ENCODE data around the gene CELSR1.

CELSR1 gene

DNA sequence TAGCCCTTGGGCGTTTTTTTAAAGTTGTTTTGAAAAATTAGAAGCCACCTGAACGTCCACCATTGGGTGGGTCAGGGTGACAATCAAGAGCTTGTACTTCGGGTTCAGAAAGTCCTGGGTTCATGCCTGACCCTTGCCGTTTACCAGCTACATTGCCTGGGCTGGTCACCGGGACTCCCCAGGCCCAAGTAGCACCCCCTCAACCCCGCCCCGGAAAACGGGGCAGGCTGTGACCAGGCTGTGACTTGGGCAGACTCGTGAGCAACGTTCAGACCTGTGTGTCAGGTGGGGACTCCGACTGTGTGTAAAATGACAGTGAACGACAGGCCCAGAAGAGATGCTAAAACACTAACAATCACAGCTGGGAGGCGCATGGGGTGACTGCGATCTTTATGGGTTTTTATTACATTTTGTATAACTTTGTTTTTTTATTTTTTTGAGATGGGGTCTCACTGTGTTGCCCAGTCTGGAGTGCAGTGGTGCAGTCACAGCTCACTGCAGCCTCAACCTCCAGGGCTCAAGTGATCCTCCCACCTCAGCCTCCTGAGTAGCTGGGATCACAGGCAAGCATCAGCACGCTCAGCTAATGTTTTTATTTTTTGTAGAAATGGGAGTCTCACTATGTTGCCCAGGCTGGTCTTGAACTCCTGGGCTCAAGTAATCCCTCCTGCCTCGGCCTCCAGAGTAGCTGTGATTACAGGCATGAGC lies 145.1 kb downstream of the CELSR1 start:
- no peak for DNase-seq

DNA sequence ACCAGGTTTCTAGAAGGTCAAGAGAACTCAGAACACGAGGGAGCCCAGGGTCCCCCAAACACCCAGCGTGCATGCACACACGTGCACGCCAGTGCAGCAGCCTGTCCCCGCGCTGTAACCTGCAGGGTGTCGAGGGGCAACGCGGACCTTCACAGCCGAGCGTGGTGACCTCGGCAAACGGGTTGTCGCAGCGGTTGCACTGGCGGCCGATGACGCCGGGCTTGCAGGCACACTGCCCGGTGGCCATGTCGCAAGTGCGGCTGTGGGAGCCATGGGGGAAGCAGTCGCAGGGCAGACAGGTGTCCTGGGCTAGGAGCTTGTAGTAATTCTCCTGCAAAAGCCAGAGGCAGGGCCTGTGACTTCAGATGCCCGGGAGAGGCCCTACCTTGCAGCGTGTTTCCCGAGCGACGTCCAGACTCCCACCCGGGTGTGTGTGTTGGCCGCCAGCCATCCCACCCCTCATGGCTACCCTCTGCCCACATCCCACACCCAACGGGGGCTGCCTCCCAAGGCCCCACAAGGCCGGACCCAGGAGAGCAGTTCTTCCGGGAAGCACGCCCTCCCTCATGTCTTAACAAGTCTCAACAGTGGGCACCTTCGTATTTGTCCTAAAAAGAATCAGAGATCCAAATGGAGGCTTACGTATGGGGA lies 145.8 kb downstream of the CELSR1 start:
- DNase-seq = no peak

DNA sequence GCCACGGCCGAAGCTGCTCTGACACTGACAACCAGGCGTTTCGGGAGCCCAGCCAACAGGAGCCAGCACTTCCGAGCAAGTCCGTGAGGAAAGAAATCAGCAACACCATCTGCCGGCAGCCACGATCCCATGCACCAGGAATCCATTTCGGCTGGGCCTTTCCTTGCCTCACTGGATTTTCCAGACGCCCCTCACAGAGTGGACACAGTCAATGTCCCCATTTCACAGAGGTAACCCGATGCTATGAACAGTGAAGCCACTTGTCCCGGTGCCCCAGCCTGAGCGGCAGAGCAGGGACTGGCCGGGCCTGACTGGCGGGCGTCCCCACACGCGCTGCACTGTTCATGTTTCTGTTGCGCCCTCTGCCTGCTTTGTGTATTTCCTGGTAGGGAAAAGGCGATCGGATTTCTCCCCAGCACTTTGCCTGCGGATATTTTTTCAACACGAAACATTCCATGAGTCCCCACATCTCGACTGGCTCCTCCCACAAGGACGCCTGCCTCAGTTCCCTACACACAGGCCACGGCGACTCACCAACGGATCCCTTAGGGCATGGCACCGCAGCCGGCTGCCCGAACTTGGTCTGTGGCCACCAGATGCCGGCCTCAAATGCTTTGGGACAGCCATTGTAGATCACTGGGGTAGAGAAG lies 146.6 kb downstream of the CELSR1 start:
- DNase-seq = peak; percentile 60

DNA sequence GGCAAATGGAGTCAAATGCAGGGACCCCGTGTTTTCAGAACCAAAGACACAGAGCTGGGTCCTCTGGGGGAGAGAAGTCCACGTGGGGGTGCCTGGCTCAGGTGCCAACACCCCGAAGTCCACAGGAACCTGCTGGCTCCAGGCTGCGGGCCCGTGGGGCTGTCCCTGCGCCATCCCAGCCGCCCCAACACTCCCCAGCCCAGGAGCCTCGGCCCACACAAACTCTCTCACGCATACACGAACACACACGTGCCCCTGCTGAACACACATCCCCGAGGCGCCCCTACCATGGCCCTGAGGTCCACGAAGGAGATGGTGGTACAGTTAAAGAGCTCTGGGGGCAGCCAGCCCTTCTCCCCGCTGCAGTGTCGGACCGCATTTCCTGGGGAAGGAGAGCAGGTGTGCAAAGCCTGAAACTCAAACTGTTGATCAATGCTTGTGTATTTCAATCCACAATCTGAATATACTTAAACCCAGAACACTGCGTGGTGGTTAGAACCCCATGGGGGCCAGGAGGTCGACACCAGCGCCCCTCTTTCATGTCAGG lies 147.2 kb downstream of the CELSR1 start:
- no peak for DNase-seq

DNA sequence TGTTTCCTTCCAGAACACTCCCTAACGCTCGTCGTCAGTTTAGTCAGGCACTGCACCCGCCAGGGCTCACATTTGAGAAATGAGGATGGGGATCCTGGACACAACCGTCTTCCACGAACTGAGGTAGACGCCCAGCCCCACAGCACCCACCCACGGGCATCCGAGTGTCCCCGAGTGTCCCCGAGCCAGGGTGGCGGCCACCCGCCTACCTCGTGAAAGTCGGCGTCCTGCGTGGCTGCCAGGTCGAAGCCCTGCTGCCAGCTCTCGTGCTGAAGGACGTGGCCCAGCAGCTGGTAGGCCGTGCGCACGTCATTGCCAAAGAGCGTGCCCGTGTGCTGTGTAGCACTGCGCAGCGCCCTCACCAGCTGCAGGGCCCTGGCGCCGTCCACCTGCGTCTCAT lies 148.3 kb downstream of the CELSR1 start:
- no peak for DNase-seq

DNA sequence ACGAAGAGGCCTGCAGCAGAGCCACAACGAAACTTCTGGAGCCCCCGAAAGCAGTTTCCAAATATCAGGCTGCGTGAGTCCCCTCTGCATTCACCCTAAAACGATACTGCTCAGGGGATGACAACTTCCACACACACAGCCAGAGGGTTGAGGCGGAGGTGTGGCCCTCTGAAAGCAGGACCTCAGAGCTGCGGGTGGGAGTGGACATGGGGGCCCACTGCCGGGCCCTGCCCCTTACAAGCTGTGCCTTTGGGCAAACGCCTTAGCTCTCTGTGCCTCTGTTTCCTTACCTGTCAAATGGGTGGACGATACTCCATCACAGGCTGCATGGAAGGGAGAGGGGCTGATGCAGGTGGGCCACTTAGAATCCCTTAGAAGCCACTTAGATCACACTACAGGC lies 148.8 kb downstream of the CELSR1 start:
- DNase-seq = no peak

DNA sequence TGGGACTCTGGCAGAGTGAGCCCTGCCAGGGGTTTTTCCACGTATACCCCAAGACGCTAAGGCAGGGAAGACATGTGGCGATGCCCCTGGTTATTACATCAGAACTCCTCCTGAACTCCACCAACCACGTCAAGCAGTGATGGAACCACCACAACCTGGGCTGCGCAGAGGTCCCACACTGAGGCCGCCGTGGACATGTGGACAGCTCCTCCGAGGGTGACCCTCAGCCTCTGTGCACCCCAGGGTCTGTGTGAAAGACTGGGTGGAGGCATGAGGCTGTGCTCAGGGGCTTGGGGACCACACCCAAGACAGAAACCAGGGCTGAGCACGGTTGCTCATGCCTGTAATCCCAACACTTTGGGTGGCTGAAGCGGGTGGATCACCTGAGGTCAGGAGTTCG lies 149.7 kb downstream of the CELSR1 start:
- DNase-seq = no peak

DNA sequence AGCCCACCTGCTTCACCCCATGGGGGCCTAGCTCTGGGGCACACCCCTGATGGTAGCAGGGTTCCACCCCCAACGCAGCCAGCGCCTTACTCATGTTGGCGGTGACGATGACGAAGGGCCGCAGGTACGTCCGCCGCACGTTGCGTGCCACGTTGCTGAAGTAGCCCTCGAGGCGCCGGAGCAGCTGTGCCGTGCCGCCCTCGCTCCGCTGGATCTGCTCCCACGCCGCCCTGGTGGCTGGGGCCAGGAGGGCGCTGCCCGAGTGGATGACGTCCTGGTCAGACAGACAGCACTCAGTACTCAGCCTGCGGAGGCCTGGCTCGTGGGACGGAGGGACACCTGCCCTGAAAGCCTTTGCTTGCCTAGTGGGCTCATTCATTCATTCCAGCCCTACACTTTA lies 151.1 kb downstream of the CELSR1 start:
- no peak for DNase-seq

DNA sequence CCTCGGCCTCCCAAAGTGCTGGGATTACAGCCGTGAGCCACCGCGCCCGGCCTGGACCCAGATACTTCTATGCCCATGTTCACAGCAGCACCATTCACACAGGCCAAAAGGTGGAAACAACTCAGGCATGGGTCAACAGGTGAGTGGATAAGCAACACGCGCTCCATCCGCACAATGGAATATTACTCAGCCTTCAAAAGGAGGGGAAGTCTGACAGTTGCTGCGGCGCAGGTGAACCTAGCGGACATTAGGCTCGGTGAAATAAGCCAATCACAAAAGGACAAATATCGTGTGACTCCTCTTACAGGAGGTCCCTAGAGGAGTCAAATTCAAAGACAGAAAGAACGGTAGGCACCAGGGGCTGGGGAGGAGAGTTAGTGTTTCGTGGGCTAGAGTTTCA lies 154.9 kb downstream of the CELSR1 start:
- no peak for DNase-seq

DNA sequence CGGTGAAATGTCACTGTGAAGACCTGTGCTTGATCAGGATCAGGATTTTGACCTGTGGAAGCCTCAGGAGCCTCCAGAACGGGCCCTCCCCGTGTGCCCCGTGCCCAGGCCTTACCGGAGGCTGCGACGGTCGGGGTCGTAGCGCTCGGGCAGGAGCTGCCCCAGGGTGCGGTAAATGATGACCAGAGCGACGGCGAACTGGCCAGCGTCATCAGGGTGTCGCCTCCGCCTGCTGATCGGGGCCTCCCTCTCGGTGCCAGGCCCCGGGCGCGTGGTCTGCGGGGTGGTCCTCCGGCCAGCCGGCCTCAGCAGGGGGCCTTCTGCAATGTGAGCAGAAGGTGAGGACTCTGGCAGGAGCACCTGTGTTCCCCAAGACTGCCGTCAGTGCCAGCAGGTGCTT lies 155.7 kb downstream of the CELSR1 start:
- DNase-seq = no peak

DNA sequence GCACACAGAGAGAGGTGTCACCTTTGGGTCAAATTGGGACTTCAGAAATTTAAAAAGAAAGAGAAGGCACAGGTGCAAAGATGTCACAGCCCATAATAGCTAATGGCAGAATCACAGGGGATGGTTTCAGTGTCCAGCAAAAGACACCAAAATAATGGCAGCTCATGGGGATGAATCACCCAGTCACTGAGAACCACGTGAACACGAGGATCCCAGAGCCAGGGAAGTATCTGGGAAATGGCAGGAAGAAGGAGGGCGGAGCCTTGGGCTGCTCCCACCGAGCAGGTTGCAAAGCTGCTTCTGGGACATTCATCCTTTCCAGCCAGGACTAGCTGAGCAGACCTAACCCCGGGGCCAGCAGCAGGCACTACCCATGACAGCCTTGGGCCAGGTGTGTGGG lies 156.3 kb downstream of the CELSR1 start:
- DNase-seq = no peak

DNA sequence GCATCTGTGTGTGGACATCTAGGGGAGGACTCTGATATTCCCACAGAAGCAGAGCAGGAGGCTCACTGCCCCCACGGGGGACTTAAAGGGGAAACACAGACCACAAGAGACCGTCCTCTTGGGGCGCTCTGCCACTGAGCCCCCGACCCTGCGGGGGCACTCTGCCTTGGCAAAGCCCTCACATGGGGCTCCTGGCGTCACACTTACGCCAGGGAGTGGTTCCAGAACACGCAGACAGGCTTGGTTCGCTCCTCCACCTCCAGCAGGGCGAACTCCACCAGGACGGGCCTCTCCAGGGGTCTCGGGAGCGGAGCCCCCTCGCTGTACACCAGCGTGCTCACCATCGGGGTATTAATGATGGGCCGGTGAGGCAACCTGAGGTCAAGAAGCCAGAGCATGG lies 156.8 kb downstream of the CELSR1 start:
- DNase-seq = no peak

DNA sequence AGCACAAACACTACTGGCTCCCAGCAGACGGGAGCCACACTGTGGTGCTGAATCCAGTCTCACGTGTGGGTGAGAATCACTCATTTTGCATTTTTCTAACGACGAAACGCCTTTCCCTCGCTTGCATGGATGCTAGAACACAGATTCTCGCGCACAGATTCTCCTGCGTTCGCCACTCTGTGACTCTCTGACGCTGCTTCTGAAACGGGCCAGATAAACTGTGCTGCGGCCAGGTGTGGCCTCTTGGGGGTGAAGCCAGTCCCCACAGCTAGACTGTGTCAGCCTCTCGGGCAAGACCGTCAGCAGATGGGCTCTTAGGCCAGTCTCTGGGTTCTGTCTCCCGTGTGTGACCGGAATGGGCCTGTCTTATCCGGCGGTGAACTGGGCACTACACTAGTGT lies 157.4 kb downstream of the CELSR1 start:
- no peak for DNase-seq

DNA sequence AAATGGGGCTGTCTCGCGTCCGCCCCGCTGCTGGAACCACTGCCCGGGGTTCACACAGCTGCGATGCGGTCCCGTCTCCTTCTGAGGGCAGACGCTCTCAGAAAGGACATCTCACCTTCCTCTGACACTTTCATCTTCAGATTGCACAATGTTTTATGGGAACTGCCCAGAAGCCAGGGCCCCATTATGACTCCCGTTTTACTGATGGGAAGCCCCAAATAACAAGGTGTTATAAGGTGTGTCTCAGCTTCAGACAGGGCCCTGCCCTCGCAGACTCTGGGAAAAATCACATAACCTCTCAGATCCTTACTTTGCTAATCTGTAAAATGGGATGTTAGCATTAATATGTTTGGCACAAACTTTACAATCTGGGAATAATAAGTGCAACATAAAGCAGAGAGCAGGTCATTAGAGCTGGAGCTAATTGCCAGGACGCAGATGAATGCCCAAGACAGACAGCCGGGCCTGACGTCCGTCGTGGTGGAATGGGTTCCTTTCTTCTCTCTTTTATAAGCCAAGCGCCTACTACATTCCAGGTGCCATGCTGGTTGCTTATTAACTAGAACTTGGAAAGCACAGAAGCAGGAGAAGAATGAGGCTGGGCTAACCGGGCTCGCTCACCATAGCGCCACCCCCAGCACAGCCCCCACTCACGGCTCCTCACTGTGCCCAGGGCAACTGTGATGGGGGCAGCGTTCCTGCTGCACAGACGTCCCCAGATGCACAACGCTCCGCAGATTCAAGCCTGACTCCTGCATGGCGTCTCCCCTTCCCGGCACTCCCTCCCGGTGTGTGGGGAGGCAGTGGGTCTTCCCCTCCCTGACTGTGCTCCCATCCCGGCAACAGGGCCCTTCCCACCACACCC lies 158.1 kb downstream of the CELSR1 start:
- DNase-seq = no peak

DNA sequence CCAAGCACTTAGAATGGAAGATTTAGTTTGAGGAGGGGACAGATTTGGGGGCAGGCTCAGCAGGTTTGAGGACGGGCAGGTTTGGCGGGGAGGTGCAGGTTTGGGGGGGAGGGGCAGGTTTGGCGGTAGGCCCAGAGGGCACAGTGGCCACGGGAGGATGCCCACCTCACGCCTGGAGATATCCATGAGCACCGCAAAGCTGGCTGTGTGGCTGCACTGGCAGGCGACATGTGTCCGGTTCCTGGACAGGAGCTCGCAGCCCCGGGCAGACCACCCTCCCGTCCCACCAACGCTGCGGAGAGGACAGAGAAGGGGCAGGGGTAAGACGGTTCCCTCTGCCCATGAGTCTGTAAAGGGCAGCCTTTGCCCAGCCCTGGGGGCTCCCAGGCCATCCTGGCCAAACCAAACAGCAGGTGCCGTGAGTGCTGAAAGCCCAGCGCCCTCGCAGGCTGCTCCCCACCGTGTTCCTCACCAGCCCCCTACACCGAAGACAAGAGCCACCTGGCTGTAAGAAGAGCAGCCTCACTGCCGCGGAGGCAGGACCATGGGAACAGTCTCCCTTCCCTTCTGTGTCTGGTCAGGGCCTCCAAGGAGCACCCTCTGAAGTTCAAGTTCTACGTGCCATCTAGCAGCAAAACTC lies 158.9 kb downstream of the CELSR1 start:
- DNase-seq = no peak

DNA sequence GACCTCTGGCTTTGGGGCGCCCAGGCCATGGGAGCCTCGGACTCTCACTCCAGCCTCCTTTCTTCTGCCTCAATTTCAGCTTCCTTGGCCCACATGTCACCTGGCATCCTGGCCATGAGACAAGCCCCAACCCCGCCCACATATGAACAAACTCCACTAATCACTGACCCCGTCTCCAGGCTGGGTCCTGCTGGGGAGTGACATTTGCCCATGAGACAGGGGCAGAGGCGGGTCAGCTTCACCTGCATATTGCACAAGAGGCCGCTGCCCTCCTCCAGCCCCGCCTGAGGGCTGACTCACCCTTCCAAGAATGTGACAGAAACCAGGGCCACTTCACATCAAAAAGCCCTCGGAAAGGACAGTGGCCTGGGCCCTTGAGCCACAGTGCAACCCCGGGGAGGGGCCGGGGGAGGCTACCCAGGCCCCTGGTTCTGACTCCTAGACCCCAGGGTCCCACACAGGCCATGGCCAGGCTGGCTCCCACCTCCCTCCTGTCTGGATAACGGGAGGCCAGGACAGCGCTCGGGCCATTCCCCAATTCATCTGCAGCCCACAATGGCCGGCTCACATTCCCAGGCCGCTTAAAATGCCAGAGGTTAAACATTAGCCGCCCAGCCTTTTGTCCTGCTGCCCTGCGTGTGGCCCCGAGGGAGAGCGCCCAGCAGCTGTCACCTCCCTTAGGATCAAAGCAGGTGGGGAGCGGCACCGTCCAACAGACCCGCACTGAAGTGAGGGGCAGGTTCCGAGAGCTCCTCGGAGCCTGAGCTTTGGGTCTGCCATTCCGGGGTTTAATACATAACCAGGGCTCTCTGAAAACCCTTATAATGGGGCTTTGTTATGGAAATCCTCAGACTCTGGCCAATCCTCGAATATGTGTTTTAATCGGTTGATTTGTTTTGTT lies 159.6 kb downstream of the CELSR1 start:
- no peak for DNase-seq

DNA sequence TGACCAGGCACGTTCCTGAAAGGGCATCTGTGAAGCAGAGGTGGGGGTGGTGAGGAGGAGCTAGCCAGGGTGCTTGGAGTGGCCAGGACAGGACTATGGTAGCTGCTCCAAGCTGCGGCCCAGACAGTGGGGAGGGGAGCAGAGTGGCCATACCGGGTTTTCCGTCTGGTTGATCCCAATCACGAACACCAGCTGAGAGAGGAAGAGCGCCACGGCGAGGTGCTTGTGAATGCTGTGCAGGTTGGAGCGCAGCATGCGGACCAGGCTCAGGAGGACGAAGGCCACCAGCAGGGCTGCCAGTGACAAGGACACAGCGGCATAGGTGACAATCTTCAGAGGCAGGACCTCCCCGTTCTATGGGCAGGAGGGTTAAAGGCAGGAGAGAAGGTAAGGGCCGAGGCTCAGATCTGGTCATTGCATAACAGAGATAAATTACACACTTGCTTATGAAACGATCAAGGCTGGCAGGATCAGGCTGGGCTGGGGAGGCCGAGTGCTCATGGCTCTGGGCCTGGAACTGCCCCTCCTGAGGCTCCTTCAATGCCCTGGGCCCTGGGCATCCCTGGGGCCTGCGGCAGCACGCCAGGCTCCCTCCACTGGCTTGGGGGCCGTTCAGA lies 160.4 kb downstream of the CELSR1 start:
- no peak for DNase-seq

DNA sequence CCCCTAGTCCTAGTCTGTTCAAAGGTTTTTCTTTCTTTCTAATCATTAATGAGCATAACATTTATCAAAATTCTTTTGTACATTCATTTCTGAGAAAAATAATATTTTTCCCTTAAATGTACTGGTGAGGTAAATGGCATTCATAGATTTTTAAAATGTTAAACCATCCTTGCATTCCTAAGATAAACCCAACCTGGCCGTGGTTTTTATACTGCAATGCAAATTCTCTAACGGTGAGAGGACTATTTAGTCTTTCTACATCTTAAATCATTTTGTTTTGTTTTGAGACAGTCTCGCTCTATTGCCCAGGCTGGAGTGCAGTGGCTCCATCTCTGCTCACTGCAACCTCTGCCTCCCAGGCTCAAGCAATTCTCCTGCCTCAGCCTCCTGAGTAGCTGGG lies 161.3 kb downstream of the CELSR1 start:
- DNase-seq = no peak

DNA sequence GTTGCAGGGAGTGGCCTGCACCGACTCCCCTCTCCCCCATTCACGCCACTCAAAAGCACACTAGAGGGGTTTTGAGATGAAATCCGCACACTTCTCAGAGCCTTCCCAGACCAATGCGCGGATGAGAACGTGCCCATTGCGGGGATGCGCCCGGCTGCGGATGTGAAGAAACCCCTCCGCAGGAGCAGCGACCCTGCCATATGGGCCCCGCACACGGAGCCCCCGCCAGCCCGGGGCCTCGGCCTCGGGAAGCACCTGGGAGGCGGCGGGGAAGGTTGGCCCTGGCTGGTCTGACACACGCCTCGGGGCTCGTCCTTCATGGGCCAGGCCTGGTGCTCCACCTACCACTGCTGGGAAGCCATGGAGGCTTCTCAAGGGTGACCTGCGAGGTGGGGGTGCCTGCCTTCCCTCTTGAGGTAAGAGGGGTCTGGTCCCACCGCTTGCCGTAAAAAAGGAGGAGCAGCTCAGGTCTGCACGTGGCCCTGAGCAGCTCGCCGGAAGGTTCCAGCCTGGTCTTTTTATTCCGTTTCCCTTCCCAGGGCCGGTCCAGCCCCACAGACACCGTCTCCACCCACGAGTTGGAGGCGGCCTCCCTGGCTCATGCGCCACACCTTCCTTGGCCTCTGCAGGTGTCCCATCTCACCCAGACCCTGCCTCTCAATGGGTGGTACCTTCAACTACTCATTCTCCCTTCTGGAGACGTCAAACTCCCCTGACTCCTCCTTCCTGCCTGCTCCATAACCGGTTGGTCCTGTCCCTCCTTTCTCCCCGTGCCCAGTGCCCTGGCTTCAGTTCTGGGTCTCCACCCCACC lies 162.6 kb downstream of the CELSR1 start:
- DNase-seq = no peak
